IPS-18a (cell line): Measurements from ENCODE around the gene TNPO2.

Experiments
- H3K27ac ChIP-seq: one replicate; pipeline ENCODE4 v1.5.1; 2013; ENCODE audit warnings: low read length
- H3K27me3 ChIP-seq: one replicate; pipeline ENCODE4 v1.6.1; 2013; ENCODE audit warnings: mild to moderate bottlenecking, low read length; ENCODE audit not compliant: control insufficient read depth, insufficient read depth
- H3K36me3 ChIP-seq: one replicate; pipeline ENCODE4 v1.6.1; 2013; ENCODE audit warnings: low read depth, low read length; ENCODE audit not compliant: control insufficient read depth
- H3K4me1 ChIP-seq: one replicate; pipeline ENCODE4 v1.6.1; 2013; ENCODE audit warnings: low read depth, low read length; ENCODE audit not compliant: control insufficient read depth
- H3K4me3 ChIP-seq: one replicate; pipeline ENCODE4 v1.5.1; 2013; ENCODE audit warnings: low read length
- H3K9ac ChIP-seq: one replicate; pipeline ENCODE4 v1.6.1; 2013; ENCODE audit warnings: mild to moderate bottlenecking, low read length, moderate library complexity
- H3K9me3 ChIP-seq: one replicate; pipeline ENCODE4 v1.6.1; 2013; ENCODE audit warnings: low read depth, low read length; ENCODE audit not compliant: control insufficient read depth

TNPO2 gene

DNA sequence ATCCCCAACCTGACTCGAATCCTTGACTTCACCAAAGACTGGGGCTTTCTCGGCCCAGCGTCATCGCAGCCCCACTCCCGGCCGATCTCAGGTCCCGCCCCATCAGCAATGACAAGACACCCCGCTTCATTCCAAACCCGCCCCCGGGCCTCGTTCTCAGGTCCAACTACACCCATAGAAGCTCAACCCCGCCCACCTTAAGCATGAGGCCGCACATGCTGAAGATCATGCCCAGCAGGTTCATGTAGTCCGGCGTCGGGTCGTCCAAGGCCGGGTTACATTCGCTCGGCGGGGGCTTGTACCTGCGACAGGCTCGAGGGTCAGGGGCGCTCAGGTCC lies 54.8 kb downstream of the TNPO2 start:
- Histone ChIP-seq H3K4me1 (no peaks in the 10 kb centered on the region), H3K36me3 (peaks cover 7% of the 10 kb centered on the region), H3K4me3 (peak overlapping the region; percentile 80), H3K9ac (peak overlapping the region; percentile 78), H3K9me3 (no peaks in the 10 kb centered on the region), H3K27ac (no peak overlapping the region), H3K27me3 (no peaks in the 10 kb centered on the region)

DNA sequence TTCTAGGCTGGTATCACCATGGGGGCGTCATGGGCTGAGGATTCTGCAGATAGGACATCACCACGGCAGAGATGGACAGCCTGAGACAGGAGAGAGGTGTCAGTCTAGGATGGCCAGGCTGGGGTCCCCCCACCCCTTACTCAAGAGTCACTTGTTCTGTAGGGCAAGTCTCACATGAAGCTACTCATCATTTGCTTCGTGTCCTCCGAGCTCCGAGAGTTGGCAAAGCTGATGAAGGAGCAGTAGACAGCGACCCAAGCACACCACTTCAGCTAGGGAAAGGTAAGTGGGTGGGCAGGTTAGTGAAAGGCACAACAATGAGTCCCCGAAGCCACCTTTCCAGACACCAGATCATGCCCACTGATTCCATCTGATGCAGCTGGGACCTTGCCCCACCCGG lies 55.4 kb downstream of the TNPO2 start:
- Histone ChIP-seq H3K9me3 (no peaks in the 10 kb centered on the region), H3K27ac (no peak overlapping the region), H3K4me3 (peak overlapping the region; percentile 80), H3K4me1 (no peaks in the 10 kb centered on the region), H3K36me3 (peaks cover 4% of the 10 kb centered on the region), H3K27me3 (no peaks in the 10 kb centered on the region), H3K9ac (peak overlapping the region; percentile 78)

DNA sequence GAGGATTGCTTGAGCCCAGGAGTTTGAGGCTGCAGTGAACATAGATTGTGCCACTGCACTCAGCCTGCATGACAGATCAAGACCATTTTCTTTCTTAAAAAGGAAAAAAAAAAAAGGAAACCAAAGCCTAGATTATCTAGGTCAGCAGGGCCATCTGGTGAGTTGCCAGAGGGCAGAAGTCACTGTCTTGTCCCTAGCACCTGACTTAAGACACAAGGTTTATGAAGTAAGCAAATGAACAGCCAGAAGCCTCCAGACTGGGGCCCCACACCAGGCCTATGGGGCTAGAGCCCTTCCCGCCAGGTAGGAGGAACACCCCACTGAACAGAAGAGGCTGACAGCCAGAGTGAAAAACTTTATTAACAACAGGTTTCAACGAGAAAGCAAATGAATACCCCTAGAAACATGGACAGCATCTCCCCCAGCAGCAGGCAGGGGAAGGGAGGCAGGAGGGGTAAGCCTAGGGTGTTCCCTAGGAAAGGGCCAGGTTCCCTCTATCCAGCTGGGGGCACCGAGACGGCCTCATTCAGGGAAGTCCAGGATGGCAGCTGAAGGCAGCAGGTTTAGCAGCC lies 55.9 kb downstream of the TNPO2 start:
- H3K9me3 ChIP-seq = no peaks in the 10 kb centered on the region
- H3K4me1 ChIP-seq = no peaks in the 10 kb centered on the region
- H3K27me3 ChIP-seq = no peaks in the 10 kb centered on the region
- H3K9ac ChIP-seq = no peak overlapping the region
- H3K36me3 ChIP-seq = peaks cover 3% of the 10 kb centered on the region
- H3K27ac ChIP-seq = no peak overlapping the region
- peak overlapping the region; percentile 80 for H3K4me3 ChIP-seq

DNA sequence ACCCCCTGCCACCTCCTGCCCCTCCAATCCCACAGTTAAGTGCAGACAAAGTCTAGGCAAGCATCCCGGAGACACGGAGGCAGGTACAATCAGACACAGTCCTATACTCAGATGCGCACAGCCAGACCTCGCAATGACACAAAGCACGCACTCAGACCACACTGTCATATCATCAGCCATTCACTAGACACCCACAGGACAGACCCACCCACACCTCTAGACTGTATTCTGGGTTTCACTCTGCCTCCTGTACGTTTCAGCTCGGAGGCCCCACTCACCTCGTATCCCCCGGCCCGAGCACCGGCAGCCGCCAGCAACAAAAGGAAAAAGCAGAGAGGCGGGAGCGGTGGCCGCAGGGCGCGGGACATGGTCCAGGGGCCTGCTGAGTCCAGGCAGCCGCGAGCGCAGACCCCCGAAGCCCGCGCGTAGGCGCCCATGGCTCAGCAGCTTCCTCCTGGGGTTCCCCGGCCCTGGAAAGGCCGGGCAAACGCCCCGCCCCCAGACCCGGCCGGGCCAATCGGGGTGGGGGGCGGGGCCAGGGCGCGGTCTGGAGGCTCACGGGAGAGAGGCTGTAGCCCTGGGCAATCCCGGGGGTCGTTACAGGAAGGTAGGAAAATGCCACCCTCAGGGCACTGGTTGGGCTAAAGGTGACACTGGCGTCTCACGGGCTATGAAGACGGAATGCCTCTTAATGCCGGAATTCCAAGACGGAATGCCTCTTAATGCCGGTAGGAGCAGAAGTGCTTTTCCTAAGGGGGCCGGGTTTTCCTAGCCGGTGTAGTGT lies 57.3 kb downstream of the TNPO2 start, which contains the start of the genes MAN2B1 and WDR83:
Gene MAN2B1, minus strand, starts transcription at position 478 of the 784 bp plus-strand sequence. Its CDS starts 41 bp downstream, at position 437.
Gene WDR83, plus strand, starts transcription at position 543 of the 784 bp plus-strand sequence. CDS start 2,984 bp downstream, outside the sequence.
- Histone ChIP-seq H3K27ac (no peak within 1 kb of the TSS), H3K4me1 (no peaks in the 10 kb centered on the region), H3K4me3 (peak within 1 kb of the TSS; percentile 78), H3K9ac (peak within 1 kb of the TSS; percentile 71), H3K36me3 (peaks cover 3% of the 10 kb centered on the region), H3K27me3 (no peaks in the 10 kb centered on the region), H3K9me3 (no peaks in the 10 kb centered on the region)

DNA sequence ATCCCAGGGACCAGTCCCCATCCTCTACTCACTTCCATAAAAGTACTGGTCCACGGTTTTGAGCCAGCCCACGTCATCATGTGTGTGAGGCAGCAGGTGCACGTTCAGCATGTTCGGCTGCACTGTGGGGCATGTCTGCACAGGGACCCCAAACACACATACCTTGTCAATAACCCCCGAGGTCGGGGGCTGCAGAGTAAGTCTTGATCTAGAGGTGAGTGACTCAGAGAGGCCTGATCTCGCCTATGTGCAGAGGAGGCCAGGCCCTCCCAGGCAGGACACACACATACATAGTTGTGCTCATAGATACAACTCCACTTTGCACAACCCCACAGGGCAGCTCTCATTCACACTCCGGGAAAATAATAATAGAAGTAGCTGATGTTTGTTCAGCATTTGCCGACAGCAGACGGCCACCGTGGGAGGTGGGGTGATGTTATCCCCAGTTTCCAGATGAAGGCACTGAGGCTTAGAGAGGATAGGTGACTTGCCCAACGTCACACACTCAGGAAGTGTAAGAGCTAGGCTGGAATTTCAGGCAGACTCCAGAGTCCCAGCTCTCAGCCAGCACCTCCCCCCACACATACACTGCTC lies 58.0 kb downstream of the TNPO2 start:
- Histone ChIP-seq H3K4me1 (no peaks in the 10 kb centered on the region), H3K27ac (no peak overlapping the region), H3K9me3 (no peaks in the 10 kb centered on the region), H3K36me3 (peaks cover 9% of the 10 kb centered on the region), H3K4me3 (peak overlapping the region; percentile 78), H3K27me3 (no peaks in the 10 kb centered on the region), H3K9ac (peak overlapping the region; percentile 71)

DNA sequence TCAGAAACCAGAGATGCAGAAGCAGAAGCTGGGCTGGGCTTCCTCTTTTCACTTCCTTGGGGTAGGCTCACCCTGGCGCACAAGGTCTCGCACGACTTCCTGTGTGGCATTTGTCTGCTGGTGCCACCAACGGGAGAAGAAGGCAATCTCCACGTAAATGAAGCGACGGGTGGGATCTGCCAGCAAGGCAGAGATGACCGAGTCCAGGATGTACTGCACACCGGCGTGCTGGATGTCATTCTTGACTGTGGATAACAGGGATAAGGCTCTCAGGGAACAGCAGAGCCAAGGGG lies 58.5 kb downstream of the TNPO2 start:
- peaks cover 9% of the 10 kb centered on the region for H3K36me3 ChIP-seq
- H3K4me3 ChIP-seq = no peak overlapping the region
- no peaks in the 10 kb centered on the region for H3K9me3 ChIP-seq
- no peaks in the 10 kb centered on the region for H3K4me1 ChIP-seq
- no peaks in the 10 kb centered on the region for H3K27me3 ChIP-seq
- H3K9ac ChIP-seq = no peak overlapping the region
- H3K27ac ChIP-seq = no peak overlapping the region

DNA sequence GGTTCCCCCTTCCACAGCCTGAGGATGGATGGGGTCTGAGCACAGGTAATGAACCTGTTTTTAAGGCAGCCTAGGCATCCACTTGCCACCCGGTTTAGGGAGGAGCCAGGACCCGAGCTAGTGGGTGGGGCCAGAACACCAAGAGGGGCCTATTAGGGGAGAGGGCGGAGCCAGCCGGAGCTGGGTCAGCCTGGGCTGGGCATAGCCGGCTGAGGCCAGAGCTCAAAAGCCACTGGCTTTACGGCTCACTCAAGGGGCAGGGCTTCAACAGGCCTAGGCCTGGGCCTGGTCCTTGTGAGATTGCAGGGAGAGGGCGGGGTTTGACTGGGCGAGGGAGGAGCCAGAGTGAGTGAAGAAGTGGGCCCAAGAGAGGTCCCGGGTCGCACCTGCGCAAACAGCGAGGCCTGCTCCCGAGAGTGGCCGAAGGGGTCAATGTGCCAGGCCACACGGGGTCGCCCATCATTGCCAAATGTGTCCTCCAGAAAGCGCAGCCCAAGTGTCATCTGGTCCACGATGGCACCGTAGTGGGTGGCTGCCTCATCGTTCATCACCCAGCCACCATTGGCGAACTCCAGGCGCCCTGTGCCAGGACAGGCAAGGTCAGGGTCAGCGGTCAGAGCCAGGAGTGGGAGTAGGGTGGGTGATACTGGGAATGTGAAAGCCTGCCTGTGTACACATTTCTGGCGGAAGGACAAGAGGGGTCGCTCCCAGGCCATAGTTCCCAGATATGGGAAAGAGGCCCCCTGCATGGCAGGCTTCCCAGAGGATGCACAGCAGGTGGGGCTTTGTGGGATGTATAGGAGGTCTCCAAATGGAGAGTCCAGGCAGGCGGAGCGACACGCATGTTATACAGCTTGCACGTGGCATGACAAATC lies 59.1 kb downstream of the TNPO2 start:
- no peak overlapping the region for H3K9ac ChIP-seq

DNA sequence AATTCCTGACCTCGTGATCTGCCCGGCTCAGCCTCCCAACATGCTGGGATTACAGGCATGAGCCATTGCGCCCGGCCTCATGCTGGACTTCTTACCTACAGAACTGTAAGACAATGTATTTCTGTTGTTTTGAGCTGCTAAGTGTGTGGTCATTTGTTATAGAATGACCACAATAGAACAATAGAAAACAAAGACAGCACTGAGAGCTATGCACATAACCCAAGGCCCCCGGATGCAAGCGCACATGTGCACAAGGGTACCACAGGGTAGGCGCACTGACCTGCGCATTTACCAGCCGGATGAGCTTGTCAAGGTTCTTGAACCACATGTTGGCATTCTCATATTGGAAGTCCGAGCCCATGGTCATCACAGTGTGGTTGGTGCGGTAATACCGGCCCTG lies 62.8 kb downstream of the TNPO2 start:
- Histone ChIP-seq H3K9me3 (no peaks in the 10 kb centered on the region), H3K4me1 (no peaks in the 10 kb centered on the region), H3K36me3 (peaks cover 12% of the 10 kb centered on the region), H3K4me3 (no peak overlapping the region), H3K27me3 (no peaks in the 10 kb centered on the region), H3K9ac (no peak overlapping the region), H3K27ac (no peak overlapping the region)

More for the DNA sequence above, 59.1 kb downstream of the TNPO2 start:
- H3K4me3 ChIP-seq = no peak overlapping the region
- H3K27me3 ChIP-seq = no peaks in the 10 kb centered on the region
- no peaks in the 10 kb centered on the region for H3K9me3 ChIP-seq
- H3K36me3 ChIP-seq = peaks cover 12% of the 10 kb centered on the region
- H3K4me1 ChIP-seq = no peaks in the 10 kb centered on the region
- H3K27ac ChIP-seq = no peak overlapping the region

DNA sequence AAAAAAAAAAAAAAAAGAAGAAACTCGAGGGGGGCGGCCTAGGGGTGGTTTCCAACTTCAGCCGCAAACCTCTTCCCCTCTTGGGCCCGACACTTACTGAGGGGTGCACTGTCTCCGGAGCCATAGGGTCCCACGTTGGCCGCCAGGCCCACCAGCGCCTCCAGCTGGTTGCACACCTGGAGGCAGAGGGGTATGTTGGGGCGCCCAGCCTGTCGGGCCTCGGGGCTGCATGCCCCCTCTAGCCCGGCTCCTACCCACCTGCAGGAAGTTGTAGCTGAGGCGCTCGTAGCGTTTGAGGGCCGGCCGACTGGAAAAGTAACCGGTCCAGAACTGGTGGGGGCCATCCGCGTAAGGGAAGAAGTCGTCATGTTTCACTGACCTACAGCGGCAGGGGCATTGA lies 65.8 kb downstream of the TNPO2 start:
- peaks cover 9% of the 10 kb centered on the region for H3K36me3 ChIP-seq
- no peak overlapping the region for H3K27ac ChIP-seq
- H3K27me3 ChIP-seq = no peaks in the 10 kb centered on the region
- no peak overlapping the region for H3K9ac ChIP-seq
- H3K4me1 ChIP-seq = no peaks in the 10 kb centered on the region
- H3K4me3 ChIP-seq = no peak overlapping the region
- no peaks in the 10 kb centered on the region for H3K9me3 ChIP-seq

DNA sequence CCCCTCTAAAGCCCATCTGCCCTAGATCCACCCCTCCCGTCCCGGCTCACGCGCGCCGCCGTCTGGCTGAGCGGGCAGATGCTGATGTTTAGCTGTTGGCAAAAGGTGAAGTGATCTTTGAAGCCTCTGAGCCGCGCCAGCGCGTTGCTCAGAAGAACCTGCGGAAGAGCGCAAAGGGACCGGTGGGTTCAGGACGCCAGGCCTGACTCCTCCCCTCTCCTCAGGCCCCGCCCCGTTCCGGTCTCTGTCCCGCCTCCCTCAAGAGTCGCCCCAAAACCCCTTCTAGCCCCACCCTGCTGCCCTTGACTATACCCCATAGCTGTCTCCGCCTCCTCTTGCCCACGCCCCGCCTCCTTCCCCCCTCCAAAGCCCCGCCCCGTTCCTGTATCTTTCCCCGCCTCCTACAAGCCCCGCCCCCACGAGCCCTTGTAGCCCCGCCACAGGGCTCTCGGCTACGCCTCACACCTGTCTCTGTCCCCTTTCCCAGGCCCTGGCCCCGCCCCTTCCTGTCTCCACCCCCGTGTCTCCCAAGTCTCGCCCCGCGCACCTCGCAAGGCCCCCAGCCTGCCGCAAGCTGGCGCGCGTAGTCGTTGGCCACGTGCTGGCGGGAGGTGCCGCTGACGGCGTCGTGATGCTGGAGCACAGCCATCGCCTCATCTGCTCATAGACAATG lies 66.7 kb downstream of the TNPO2 start:
- peaks cover 9% of the 10 kb centered on the region for H3K36me3 ChIP-seq

DNA sequence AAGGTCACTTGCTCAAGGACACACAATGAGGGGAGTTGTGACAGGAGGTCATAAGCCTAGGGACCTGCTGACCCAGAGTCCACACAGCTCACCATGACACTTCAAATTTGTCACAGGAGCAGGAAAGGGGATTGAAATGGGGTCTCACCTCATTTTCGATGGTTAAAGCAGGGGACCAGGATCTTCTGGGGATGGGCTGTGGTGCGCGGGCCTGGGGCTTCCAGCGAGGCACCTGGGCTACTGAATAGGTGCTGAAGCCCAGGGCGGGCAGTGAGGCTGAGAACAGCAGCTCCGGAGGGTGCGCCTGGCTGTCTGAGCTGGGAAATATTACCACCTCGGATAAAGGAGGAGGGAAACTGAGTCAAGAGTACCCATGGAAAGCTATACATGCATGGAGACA lies 68.2 kb downstream of the TNPO2 start:
- no peak overlapping the region for H3K27ac ChIP-seq
- H3K27me3 ChIP-seq = no peaks in the 10 kb centered on the region
- H3K9me3 ChIP-seq = no peaks in the 10 kb centered on the region
- no peaks in the 10 kb centered on the region for H3K4me1 ChIP-seq
- H3K4me3 ChIP-seq = no peak overlapping the region
- peaks cover 3% of the 10 kb centered on the region for H3K36me3 ChIP-seq
- H3K9ac ChIP-seq = no peak overlapping the region

More for the DNA sequence above, 66.7 kb downstream of the TNPO2 start:
- no peaks in the 10 kb centered on the region for H3K27me3 ChIP-seq
- H3K9ac ChIP-seq = no peak overlapping the region
- no peaks in the 10 kb centered on the region for H3K9me3 ChIP-seq
- no peak overlapping the region for H3K4me3 ChIP-seq
- H3K4me1 ChIP-seq = no peaks in the 10 kb centered on the region
- H3K27ac ChIP-seq = no peak overlapping the region
